ENCODE results near the gene EFCAB11.

GRCh38 chr14:89965839-89966238, 11.3 kb upstream of the EFCAB11 start:
- TF ChIP-seq CTCF (IDR thresholded peaks at IDR 0.05; ENCODE audit: low read length) (no peak), EZH2 (IDR thresholded peaks at IDR 0.05; ENCODE audit: borderline replicate concordance, low read length) (no peak)
